Skeletal muscle cell (primary cell): ENCODE measurements around the gene RNF224.
"Not testable (repeated sequence)": the region's sequence is repeated elsewhere in the genome, so short reads cannot be mapped to it uniquely, and the experiment has no call there.

Experiments
- DNase-seq: peaks from one replicate; pipeline ENCODE4 v3.0.0-alpha.2; 2010; ENCODE audit warnings: low read depth
- H3K4me3 ChIP-seq: 2 replicates; pipeline ENCODE4 v1.5.1; 2011; ENCODE audit warnings: low read depth, mild to moderate bottlenecking, control low read depth, low read length, moderate library complexity

RNF224 gene

DNA sequence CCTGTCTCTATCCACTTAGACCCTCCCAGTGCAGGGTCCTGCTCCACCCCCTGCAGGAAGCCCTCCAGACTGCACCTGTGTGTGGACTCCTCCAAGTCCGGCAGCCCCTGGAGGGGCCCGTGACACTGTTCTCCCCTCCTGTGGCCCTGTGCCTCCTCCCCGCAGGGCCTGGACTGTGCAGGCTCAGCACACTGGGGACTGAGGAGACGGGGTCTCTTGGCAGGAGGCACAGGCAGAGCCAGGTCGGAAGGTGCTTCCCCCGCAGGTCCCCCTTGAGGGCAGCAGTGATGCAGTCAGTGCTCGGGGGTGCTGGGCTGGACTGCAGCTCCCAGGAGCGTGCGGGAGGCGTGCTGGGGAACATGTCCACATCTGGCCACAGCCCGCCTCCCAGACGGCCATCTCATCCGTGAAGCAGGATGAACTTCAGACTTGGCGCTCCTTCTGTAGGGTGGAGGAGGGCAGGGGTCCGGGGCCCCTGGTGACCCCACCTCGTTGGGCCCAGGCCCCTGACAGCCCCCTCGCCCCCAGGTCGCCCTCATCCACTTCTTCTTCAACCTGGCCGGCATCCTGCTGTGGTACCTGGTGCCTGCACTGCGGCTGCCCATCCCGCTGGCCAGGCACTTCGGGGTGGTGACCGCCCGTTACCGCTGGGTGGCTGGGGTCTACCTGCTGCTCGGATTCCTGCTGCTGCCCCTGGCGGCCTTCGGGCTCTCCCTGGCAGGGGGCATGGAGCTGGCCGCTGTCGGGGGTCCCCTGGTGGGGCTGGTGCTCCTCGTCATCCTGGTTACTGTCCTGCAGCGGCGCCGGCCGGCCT, 8.3 kb downstream of the RNF224 start:
- DNase-seq = no peak
- no peak overlapping the region for H3K4me3 ChIP-seq

DNA sequence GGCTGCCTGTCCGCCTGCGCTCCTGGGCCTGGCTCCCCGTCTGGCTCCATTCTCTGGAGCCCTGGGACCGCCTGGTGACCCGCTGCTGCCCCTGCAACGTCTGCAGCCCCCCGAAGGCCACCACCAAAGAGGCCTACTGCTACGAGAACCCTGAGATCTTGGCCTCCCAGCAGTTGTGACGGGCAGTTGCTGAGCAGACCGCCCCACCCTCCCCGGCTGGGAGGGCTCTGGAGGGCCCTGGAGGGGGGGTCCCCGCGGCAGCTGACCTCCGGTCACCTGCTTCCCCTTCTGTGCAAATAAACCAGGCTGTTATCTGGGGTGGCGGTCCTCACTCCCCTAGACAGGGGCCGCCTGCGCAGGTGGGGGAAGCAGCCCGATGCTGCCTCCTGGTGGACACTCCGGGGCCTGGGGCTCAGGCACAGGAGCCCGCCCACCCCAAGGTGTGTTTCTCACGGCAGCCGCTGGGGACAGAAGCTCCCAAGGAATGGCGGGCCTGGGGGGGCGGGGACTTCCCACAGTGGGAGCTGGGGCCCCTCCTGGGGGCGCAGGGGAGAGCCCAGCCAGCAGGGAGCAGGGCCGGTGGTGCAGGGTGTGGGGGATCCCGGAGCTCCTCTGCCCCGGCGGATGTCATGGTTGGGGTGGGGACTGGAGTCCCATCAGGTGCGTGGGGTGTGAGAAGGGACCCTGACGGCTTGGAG, 9.1 kb downstream of the RNF224 start:
- DNase-seq = no peak
- no peak overlapping the region for H3K4me3 ChIP-seq

DNA sequence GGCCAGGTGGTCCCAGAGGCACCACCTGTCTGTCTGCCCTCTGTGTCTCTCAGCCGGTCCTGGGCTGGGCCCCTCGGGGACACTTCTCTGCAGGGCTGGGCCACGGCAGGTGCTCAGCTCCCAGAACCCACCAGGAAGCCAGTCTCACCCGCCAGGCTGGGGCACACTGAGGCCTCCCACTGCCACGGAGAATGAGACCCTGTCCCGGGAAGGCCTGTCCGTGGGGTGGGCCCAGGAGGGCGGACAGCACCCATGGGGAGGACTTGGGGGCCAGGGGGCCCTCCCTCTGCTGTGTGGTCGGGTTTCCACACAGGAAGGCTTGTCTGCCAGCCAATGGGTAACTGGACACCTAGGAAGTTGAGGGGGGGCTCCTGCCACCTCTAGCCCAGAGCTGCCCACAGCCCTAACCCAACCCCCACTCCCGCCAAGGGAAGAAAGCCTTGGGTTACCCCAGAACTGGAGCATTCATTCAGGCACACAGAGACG, 9.7 kb downstream of the RNF224 start:
- no peak for DNase-seq
- no peak overlapping the region for H3K4me3 ChIP-seq

DNA sequence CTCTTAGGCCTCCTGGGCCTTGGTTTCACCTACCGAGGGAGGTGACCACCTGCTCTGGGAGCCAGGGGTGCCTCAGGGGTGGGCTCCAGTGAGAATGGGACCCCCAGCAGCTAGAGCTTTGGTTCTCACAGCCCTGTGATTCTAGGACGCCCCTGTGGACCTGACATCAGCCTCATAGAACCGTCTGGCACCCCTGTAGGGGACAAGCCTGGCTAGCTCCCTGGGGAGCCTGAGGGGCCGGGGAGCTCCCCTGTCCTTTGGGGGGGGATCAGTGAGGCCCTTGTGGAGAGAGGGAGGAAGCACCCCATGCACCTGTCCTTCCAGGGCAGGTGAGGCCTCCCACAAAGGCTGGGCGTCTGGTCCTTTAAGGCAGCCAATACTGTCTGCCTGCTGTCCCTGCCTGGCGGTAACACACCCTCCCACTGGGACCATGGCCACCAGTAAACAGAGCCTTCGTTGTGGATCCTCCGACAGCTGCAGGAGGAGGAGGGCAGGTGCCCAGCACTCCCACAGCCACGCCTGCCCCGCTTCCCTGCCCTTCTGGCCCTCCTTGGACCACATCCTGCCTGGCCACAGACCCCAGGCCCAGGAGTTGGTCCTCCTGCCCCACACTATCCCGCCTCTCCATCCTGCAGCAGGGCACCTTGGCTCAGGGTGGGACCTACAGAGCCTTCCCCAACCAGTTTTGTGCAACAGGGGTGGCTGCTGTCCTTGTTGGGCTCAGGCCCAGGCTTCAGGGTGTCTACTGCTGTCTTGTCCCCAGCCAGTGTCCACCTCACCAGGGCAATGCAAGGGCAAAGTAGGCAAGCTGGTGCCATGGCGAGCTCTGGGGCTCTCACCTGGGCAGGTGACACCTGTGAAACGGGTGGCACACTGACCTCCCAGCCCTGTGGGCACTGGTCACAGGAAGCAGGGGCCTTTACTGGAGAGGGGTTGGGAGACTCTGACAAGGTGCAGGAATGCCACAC, 10.7 kb downstream of the RNF224 start:
- no peak overlapping the region for H3K4me3 ChIP-seq
- DNase-seq = no peak

DNA sequence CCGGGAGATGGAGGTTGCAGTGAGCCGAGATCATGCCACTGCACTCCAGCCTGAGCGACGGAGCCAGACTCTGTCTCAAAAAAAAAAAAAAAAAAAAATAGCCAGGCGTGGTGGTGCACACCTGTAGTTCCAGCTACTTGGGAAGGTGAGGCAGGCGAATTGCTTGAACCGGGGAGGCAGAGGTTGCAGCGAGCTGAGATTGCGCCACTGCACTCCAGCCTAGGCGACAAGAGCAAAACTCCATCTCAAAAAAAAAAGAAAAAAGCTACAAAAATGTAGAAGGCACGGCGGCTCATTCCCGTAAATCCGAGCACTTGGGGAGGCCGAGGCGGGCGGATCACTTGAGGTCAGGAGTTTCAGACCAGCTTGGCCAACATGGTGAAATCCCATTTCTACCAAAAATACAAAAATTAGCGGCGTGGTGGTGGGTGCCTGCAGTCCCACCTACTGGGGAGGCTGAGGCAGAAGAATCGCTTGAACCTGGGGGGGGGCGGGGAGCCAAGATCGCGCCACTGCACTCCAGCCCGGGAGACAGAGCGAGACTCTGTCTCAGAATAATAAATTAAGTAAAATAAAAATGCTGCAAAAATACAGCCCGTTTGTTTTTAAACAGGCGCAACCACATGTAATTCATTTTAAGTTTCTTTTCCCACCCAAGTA, 12.4 kb downstream of the RNF224 start:
- not testable (repeated sequence) for DNase-seq
- H3K4me3 ChIP-seq = peak overlapping the region; percentile 71

DNA sequence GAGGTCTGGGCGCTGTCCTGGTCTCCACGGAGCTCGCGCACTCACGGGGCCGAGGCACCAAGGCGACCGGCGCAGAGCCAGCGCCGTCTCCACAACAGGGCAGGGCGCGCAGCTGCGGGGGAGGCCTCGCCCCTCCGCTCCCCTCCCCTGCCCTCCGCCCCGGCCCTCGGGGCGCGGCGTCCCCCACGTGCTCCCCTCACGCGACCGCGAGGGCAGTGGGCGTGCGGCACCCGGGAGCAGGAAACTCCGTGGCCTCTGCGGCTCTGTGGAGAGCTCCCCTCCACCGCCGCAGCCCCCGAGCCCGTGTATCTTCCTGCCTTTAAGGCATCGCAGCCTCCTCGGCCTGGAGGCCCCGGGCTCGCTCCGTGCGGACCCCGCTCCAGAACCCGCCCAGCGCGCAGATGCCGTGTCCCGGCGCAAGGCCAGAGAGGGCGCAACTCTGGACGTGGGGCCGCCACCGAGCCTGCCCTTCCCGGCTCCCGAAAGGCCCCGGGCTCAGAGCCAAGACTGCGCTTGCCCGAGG, 13.1 kb downstream of the RNF224 start:
- no peak for DNase-seq
- peak overlapping the region; percentile 71 for H3K4me3 ChIP-seq

DNA sequence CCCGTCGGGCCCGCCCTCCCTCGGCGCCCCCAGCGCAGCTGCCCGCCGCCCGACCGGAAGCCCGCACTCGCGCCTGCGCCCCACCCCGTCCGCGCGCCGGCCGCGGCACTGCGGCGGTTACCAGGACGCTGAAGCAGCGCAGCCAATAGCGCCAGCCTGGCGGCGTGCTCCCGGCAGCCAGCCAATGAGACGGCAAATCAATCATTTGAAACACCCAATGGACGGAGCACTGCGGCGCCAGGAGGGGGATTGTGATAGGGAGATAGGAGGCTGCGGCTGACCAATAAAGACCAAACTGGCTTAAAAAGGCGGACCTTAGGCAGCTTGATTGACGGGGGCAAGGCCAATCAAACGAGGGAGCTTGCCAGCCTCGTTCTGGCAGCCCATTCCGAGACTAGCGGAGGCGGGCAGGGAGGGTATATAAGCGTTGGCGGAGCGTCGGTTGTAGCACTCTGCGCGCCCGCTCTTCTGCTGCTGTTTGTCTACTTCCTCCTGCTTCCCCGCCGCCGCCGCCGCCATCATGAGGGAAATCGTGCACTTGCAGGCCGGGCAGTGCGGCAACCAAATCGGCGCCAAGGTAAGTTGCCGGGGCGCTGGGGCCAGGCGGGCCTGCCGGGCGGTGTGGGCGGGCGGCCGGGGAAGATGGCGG, 13.7 kb downstream of the RNF224 start, which contains the start of gene TUBB4B:
Gene TUBB4B (plus strand): TSS at position 447 of the 649 bp plus-strand sequence. CDS start 74 bp downstream, at position 521.
- peak; percentile 100 for DNase-seq

DNA sequence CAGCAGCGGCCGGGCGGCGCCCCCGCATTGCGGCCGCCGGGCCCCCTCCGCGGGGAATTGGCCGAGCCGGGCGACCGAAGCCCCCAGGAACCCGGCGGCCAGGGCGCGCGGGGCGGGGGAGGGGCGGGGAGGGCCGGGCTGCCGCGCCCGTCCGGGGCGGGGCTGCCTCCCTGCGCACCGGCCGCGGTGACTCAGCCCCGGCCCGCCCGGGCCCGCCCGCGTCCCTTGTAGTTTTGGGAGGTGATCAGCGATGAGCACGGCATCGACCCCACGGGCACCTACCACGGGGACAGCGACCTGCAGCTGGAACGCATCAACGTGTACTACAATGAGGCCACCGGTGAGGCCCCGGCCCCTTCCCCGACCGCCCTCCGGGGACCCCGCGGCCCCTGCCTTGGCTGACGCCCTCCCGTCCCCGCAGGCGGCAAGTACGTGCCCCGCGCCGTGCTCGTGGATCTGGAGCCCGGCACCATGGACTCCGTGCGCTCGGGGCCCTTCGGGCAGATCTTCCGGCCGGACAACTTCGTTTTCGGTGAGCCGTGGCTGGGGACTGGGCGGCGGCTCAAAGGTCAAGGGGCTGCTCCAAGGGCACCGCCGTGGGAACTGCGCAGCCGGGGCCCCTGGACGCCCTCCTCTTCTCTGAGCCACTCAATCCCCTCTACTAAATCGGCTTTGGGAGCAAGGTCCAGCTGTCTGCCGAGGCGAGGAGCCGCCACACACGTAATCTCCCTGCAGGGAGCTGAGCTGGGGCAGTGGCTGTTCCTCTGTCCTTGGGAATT, 14.4 kb downstream of the RNF224 start:
- no peak for DNase-seq
- H3K4me3 ChIP-seq = peak overlapping the region; percentile 85

More for the DNA sequence above, 13.7 kb downstream of the RNF224 start, which contains the start of gene TUBB4B:
- peak within 1 kb of the TSS; percentile 85 for H3K4me3 ChIP-seq

DNA sequence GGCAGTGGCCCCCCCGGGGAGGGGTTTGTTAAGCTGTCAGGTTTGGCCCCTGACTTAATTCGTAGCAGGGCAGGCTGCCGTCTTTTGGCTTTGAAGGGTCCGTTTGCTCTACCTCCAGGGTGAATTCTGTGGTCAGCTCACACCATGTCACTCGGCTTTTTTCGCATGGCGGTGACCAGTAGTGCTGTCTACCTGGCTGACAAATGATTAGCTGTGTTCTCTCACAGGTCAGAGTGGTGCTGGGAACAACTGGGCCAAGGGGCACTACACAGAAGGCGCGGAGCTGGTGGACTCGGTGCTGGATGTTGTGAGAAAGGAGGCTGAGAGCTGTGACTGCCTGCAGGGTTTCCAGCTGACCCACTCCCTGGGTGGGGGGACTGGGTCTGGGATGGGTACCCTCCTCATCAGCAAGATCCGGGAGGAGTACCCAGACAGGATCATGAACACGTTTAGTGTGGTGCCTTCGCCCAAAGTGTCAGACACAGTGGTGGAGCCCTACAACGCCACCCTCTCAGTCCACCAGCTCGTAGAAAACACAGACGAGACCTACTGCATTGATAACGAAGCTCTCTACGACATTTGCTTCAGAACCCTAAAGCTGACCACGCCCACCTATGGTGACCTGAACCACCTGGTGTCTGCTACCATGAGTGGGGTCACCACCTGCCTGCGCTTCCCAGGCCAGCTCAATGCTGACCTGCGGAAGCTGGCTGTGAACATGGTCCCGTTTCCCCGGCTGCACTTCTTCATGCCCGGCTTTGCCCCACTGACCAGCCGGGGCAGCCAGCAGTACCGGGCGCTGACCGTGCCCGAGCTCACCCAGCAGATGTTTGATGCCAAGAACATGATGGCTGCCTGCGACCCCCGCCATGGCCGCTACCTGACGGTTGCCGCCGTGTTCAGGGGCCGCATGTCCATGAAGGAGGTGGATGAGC, 15.2 kb downstream of the RNF224 start:
- no peak for DNase-seq
- peak overlapping the region; percentile 85 for H3K4me3 ChIP-seq

DNA sequence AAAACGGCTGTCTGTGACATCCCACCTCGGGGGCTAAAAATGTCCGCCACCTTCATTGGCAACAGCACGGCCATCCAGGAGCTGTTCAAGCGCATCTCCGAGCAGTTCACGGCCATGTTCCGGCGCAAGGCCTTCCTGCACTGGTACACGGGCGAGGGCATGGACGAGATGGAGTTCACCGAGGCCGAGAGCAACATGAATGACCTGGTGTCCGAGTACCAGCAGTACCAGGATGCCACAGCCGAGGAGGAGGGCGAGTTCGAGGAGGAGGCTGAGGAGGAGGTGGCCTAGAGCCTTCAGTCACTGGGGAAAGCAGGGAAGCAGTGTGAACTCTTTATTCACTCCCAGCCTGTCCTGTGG, 15.9 kb downstream of the RNF224 start:
- H3K4me3 ChIP-seq, DNase-seq: not testable (repeated sequence)

DNA sequence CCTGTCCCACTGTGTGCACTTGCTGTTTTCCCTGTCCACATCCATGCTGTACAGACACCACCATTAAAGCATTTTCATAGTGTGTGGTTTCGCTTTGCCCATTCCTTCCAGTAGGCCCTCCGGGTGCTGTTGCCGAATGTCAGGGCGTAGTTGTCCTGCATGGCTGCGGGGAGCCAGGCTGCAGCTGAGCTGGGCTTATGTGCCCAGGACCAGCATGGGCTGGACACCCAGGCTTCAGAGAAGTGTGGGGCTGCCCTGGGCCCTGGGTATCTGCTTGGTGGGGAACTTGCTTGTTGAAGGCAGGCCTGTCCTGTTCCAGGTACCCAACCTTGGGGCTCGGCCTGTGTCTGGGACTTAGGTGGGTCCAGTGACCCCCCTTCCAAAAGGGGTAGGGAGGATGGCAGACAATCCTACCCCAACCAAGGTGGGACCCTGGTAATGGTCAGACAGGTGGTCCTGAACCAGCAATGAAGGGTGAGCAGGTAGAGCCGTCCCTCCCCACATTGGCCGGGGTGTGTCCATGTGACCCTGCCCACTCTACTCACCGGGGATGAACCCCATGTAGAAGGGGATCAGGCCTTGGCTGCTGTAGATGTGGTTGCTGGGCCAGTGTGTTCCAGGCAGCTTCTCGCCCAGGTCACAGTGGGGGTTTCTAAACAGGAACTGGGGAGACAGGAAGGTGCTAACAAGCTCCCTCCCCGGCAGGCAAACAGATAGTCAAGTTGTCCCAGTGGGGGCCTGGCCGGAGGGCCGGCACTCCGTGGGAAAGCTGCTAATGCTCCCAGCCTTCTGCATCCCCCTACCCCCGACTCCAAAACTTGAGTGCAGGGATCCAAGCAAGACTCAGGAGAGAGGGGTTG, 16.6 kb downstream of the RNF224 start:
- DNase-seq = no peak
- no peak overlapping the region for H3K4me3 ChIP-seq

DNA sequence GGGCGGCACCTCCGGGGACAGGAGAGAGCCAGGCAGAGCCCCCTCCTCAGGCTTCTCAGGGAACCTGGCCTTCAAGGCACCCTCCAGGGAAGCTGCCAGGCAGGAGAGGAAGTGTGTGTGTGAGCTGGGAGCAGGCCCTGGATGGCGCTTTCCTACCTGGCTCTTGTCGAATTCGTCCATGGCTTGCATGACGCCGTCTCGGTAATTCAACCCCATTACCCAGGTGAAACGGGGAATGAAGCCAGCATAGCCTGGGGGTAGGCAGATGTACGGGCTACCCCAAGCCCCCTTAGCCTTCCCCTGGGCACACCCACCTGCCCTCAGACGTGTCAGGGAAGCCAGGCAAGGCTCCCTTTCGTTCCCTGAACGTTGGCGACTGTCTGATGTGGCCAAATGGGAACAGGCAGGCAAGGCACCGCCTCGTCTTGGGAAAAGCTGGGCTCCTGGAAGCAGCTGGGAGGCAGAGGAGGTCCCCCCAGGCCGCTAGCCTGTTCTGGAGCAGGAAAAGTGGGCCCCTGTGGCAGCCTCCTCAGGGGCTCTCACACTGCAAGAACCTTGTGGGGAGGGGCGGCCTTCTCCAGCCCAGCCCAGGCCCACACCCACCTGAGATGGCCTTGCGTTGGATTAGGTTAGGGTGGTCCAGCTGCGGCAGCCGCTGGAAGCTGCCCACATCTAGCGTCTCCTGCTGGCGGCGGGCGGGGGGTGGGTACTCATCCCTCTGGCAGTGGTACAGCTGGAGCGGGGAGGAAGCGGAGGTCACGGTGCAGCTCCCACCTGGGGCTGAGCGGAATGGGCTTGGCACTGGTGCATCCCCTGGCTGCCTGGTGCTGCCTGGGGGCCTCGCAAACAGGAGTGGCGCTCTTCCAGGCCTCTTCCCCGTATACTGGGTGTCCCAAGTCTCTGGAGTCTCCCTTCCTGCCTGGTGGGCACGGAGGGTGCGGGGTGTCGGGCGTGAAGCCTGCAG, 17.5 kb downstream of the RNF224 start:
- no peak overlapping the region for H3K4me3 ChIP-seq
- DNase-seq = no peak

DNA sequence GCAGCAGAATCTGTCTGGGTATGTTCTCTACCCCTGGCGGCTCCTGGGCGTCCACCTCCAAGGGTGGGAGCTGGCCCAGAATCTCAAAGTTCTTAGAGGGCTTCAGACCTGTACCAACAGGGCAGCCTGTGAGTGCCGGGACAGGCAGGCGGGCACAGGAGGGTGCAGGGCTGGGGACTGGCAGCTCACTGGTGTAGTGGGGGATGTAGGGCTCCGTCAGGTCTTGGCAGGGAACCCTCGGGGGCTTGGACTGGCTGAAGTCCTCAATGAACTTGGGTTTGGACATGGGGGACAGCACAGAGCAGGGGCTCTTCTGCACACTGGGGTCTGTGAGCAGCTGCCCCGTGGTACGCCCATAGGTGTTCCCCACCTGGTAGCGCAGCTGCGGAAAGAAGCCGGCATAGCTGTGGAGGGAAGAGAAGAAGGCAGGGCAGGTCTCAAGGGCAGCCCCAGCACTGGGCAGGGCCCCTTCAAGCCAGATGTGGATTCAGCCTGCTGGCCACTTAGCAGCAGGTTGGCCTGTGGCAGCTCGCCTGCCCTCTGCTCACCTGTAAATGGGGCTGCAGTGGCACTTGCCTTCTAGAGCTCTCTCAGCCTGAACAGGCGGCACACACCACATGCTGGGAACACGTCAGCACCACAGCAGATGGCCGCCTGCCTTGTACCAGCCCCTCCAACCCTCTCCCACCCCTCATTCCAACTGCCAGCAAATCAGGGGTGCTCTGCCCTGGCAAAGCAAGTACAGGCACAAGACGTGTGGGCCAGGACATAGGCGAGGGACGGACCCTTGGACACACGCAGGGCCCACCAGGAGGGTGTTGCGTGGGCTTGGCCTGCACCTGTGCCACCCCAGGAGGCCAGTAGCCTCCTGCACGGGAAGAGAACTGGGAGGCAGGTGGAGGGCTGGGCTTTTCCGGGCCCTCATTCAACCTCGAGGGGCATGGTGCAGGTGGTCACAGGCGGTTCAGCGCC, 18.4 kb downstream of the RNF224 start:
- DNase-seq = no peak
- H3K4me3 ChIP-seq = no peak overlapping the region
